ENCODE results near the gene DOCK4. TPM values are rescaled to one million over a fixed set of nuclear protein-coding genes. Genes with fewer than 3 reads are reported as not detected.

Gene DOCK4
- total RNA-seq, 1 experiment from 2014 or later, result 7.7 TPM

- DNase-seq (ENCODE audit: low read depth), result no peak
These were observed 96.0 kb downstream of the DOCK4 start for GRCh38 chr7:112110175-112110574.

- DNase-seq (ENCODE audit: low read depth), result no peak
These were observed 97.2 kb downstream of the DOCK4 start for GRCh38 chr7:112108981-112109380.

GRCh38 chr7:112105584-112106530 is 100.3 kb downstream of the DOCK4 start:
- DNase-seq (ENCODE audit: low read depth), result no peak

DNA sequence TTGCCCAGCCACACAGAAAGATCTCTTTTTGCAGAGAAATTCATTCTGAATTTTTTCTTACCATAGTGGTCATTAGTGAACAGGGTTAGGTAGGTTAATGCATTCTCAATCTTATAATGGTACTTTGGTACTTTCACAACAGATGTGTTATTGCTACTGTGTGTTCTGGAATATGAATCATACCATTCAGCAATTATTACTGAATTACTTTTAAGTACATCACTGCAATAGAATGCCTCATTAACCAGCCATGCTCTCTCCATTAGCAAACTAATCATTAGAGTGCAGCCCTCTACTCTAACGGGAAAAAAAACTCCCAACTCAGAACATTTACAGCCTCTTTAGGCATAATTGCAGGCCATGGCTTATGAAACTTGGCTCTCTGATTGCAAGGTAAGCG is 102.1 kb downstream of the DOCK4 start:
- DNase-seq (ENCODE audit: low read depth), result no peak

- DNase-seq (ENCODE audit: low read depth), result peak; percentile 63
These were observed 103.0 kb downstream of the DOCK4 start for GRCh38 chr7:112103246-112103645.

- DNase-seq (ENCODE audit: low read depth), result peak; percentile 5
These were observed 104.9 kb downstream of the DOCK4 start for GRCh38 chr7:112101201-112101846.

- DNase-seq (ENCODE audit: low read depth), result no peak
These were observed 108.7 kb downstream of the DOCK4 start for GRCh38 chr7:112097524-112097923.

- no peak for DNase-seq (ENCODE audit: low read depth)
These were observed 112.8 kb downstream of the DOCK4 start for GRCh38 chr7:112093409-112093808.

DNA sequence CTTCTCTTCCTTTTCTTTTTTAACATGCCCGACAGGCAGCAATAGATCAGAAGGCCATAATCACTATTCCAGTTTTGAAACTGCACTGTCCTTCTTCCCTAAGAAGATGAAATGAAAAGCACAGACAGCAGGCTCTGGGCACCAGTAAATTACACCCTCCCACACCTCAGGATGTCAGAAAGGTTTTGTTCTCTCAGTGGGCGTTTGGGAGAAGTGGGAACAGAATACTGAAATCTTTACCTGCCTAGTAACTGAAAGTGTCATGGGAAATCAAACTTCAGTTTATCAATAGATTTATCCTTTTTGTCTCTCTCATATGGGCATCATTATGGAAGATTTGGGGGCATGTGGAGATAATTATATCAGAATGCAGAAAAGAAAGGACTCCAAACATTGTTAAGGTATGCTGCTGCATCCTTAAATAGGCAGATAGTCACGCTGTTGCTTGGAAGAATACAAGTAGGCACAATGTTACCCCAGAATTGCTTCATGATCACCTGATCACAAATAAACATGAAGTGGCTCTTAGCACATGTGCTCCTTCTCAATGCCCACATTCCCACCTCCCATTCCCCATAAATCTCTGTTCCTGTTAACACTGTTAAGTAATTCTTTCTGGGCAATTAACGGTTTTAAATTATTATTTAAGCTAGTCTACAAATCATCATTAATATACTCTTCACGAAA is 113.3 kb downstream of the DOCK4 start:
- DNase-seq (ENCODE audit: low read depth), result no peak

- no peak for DNase-seq (ENCODE audit: low read depth)
These were observed 113.9 kb downstream of the DOCK4 start for GRCh38 chr7:112092306-112092705.

- no peak for DNase-seq (ENCODE audit: low read depth)
These were observed 114.4 kb downstream of the DOCK4 start for GRCh38 chr7:112091768-112092167.

DNA sequence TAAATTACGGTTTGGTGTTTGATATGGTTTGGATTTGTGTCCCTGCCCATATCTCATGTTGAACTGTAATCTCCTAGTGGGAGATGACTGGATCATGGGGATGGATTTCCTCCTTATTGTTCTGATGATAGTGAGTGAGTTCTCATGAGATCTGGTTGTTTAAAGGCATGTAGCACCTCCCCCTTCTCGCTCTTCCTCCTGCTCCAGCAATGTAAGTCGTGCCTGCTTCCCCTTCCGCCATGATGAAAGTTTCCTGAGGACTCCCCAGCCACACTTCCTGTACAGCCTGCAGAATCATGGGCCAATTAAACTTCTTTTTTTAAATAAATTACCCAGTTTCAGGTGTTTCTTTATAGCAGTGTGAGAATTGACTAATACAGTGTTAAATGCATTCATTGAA is 116.6 kb downstream of the DOCK4 start:
- DNase-seq (ENCODE audit: low read depth), result no peak

GRCh38 chr7:112088484-112089016 is 117.6 kb downstream of the DOCK4 start:
- no peak for DNase-seq (ENCODE audit: low read depth)

DNA sequence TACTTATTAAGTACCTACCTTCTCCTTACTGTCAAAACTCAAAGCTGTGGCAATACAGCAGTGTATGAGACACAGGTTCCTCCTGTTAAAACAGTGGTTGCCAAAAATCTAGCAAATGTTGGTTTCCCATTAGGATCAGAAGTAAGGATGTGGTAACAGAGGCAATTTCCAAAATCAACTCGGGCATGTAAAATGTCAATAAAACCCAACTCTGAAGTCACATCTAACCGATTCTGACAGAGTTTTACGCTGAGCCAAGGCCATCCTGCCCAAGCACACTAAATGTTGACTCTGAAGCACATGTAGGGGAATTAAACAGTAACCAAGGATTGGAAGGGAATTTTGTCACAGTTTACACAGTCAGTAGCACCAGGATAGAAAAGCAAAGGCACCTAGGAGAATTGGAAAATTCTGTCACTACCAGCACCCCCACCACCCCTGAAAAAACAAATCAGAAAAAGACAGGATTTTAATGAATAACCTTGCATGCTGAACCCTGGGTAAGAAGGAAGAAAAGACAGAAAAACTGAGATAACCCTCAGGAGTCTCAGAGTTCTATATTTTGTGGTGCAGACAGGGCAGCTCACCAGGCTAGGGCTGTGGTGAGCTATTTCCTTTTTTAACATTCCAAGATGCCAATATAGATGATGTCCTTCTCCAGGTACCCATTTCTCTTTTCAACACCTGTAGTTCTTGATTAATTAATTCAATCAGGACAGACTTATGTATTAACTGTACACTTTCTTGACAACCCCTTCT is 119.5 kb downstream of the DOCK4 start:
- DNase-seq (ENCODE audit: low read depth), result no peak

DNA sequence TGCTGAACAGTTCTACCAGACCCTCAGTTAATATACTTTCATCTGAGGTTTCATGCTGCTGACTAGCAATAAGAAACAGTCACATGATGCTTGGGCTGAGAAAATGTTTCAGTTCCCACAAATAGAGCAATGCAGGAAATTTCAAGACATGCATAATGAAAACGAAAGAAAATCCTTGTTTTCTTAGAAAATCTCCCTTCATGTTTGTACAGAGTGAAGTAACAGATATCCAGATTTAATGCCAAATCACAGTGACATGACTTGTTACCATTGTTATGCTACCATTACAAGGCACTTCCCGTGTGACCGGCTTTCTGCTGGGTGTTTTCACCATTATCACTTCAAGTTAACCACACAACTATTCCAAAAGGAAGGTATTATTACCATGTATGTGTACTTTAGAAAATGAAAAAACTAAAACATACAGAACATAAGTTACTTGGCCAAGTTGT is 121.7 kb downstream of the DOCK4 start:
- no peak for DNase-seq (ENCODE audit: low read depth)

- no peak for DNase-seq (ENCODE audit: low read depth)
These were observed 122.3 kb downstream of the DOCK4 start for GRCh38 chr7:112083776-112084355.

GRCh38 chr7:112082306-112082705 is 123.9 kb downstream of the DOCK4 start:
- no peak for DNase-seq (ENCODE audit: low read depth)

DNA sequence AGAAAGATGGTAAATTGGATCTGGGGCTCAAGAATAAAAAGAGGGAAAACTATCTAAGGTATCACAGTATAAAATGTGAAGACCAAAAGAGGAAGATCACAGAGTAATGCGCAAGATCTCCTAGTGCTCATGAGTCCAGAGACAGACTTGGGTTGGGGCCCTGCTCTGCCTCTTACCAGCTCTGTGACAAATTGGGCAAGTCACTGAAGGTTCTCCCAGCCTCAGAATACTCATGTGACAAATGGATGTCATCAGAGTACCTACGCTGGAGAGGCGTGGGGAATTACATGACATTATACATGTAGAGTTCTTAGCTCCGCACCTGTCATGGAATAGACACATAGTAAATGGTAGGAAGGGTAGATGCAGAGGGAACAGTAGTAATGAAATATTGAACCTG is 124.4 kb downstream of the DOCK4 start:
- no peak for DNase-seq (ENCODE audit: low read depth)

DNA sequence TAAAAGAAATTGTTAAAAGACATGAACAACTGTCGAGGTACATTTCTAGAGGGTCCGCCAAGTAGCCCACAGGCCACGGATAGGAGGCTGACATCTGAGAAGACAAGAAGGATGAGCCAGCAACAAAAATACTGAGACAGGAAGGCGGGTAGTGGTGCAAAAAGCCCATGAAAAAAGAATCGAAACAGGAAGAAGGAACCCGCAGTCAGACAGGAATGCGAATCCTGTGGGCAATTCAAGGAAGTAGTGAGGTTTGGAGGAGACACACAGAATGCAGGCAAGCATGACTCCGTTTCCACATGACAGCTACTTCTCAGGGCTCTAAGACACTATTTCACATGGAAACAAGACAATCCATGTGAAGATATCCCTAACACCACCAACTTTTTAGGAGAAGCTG is 125.2 kb downstream of the DOCK4 start:
- DNase-seq (ENCODE audit: low read depth), result peak; percentile 40

DNA sequence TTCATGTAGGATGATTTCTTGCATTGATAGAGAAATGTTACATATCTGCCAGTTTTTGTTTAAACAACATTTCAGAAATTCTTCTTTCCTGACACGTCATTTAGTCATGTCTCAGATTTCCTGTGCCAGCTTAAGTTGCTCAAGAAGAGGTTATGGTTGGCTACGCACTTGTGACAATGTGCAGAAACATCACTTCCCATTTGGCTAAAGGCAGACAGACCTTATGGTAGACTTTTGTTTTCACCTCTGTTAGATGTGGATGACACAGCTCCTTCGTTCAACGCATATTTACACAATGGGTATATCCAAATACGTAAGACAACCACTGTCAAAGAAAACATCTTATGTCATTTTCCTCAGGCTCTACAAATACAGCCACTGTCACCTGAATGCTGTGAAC is 125.8 kb downstream of the DOCK4 start:
- peak; percentile 89 for DNase-seq (ENCODE audit: low read depth)

DNA sequence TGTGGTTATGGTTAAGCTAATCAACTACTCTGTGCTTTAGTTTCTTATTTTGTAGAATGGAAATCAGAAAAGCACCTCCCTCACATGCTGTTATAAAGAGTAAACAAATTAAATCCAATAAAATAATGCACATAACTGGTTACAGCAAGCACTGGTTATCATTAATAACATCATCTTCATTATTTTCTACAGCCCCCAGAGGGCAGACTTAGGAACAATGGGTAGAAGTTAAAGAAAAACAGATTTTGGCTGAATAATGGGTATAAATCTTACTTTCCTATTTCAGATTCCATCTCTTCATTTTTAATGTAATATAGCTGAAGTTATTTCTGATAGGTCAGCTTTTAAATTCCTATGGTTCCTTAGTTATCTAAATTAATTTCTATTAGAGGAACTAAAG is 126.5 kb downstream of the DOCK4 start:
- no peak for DNase-seq (ENCODE audit: low read depth)
